ENCODE results near the gene STUB1. TPM values are rescaled to one million over a fixed set of nuclear protein-coding genes. Genes with fewer than 3 reads are reported as not detected.
A peak's percentile ranks its signal among the peaks of the same experiment; 100 is the strongest.

Gene STUB1
- total RNA-seq, 1 experiment from 2014 or later = 111 TPM

DNA sequence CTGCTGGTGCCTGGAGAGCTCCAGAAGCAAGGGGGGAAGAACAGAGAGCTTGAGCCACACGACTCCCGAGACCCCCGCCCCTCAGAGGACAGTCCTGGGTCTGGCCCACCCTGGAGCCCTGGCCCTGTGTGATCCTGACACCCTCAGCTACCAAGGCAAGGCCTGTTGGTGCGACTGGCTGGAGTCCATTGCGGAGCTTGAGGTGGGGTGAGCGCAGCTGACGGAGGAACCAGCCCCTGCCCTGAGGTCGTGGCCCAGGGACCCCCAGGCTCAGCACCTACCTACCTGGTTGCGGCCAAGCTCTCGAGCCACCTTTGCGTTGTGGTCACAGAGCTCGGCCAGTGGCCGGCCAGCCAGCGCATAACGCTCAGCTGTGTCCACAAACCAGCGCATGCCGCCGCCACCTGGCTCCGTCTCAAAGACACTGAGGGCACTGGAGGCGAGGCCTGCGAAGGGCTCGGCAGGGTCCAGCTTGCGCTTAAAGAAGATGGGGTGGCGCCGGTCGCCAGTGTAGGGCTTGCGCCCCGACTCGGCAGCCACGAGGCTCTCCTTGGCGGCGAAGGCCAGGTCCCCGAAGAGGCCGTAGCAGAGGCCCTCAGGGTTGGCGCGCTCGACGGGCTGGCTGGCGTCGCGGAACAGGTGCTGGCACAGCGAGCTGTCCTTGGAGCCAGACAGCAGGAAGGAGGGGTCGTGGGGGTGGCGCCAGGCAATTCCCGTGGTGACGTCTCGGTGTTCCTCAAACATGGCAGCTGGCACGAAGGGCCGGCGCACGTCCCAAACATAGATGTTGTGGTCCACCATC is 6.5 kb downstream of the STUB1 start:
- Histone ChIP-seq H3K4me2 (ENCODE audit: low read length) (0 out of 2 replicates have a peak overlapping the region, but pooled peaks have one; percentile 97), H3K27me3 (ENCODE audit: insufficient read depth, low read length) (no peaks in the 10 kb centered on the region), H3K9me2 (ENCODE audit: insufficient read depth) (no peaks in the 10 kb centered on the region), H2AFZ (ENCODE audit: low read depth, low read length, poor library complexity, severe bottlenecking) (no peak overlapping the region), H3K9ac (ENCODE audit: low read length) (no peak overlapping the region), H3K27ac (ENCODE audit: low read depth, low read length) (peak overlapping the region; percentile 0; the same call in 1 of the 2 replicates), H3K79me2 (ENCODE audit: insufficient read depth, low read length) (peaks cover 42% of the 10 kb centered on the region), H3K4me1 (ENCODE audit: control insufficient read depth in 1 of 2, insufficient read depth in 2 of 2, low read length in 2 of 2) (peaks cover 21 to 59% of the 10 kb centered on the region in 2 experiments), H4K20me1 (ENCODE audit: insufficient read depth) (no peaks in the 10 kb centered on the region), H3K4me3 (replicated peaks in 1 of 2; ENCODE audit: low read depth in 1 of 2, low read length in 2 of 2) (no peak overlapping the region), H3K9me3 (ENCODE audit: control insufficient read depth in 1 of 2, insufficient read depth in 1 of 2, low read depth in 1 of 2, low read length in 2 of 2) (no peaks in the 10 kb centered on the region), H3K36me3 (ENCODE audit: control insufficient read depth in 1 of 2, insufficient read depth in 2 of 2, low read length in 2 of 2) (peaks cover 0 to 26% of the 10 kb centered on the region in 2 experiments; a peak in 2 of 4 replicates)
- no TSS peak for BruUV-seq (replicated peaks)
- ChIA-PET RAD21 (ENCODE audit: low non-redundant PET in 1 of 2, low total read pairs in 2 of 2, uncharacterized antibody in 2 of 2, unreplicated experiment in 2 of 2) (no interaction called here), CTCF (interaction anchor here (0.9 to 1.4 kb wide), 2 partner anchors 9 to 417 kb away, joined by 3 to 6 read pairs; no protein-coding TSS in a partner anchor), POLR2A (no interaction called here)
- no peak for ATAC-seq
- no peak for TF ChIP-seq ZNF274 (IDR thresholded peaks at IDR 0.05; ENCODE audit: low read depth, low read length)
- intact Hi-C loops (cut with micrococcal nuclease) = no loop called here
- DNase-seq (ENCODE audit: low read depth, low spot score) = no peak

DNA sequence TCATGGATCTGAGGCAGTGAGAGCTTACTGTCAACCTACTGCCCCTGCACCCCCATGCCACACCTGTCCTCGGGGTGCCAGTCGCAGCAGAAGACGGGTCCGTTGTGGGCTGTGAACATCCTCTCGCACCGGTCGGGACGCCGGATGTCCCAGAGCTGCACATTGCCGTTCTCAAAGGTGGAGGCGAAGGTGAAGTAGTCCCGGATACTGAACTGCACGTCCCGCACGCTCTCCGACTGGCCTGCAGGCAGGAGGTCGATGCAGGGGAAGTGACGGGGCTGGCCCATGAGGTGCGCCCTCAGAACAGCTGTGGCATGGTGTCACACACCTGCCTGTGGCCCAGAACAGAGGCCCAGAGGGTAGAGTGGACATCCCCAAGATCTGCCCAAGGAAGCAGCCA is 7.3 kb downstream of the STUB1 start:
- TF ChIP-seq, protein P1, sequence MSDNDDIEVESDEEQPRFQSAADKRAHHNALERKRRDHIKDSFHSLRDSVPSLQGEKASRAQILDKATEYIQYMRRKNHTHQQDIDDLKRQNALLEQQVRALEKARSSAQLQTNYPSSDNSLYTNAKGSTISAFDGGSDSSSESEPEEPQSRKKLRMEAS (IDR thresholded peaks at IDR 0.05) = no peak
- H3K4me1 ChIP-seq (ENCODE audit: control insufficient read depth in 1 of 2, insufficient read depth in 2 of 2, low read length in 2 of 2) = peaks cover 16 to 50% of the 10 kb centered on the region in 2 experiments
- no peak overlapping the region for H3K27ac ChIP-seq (ENCODE audit: low read depth, low read length)
- CTCF ChIA-PET = no interaction called here
- ATAC-seq (no peak), DNase-seq (ENCODE audit: low read depth, low spot score) (no peak)
- H3K9ac ChIP-seq (ENCODE audit: low read length) = no peak overlapping the region
- no peak overlapping the region for H3K4me3 ChIP-seq (replicated peaks in 1 of 2; ENCODE audit: low read depth in 1 of 2, low read length in 2 of 2)
- peaks cover 34% of the 10 kb centered on the region for H3K79me2 ChIP-seq (ENCODE audit: insufficient read depth, low read length)
- POLR2A ChIA-PET = no interaction called here
- H3K36me3 ChIP-seq (ENCODE audit: control insufficient read depth in 1 of 2, insufficient read depth in 2 of 2, low read length in 2 of 2) = peaks cover 0 to 17% of the 10 kb centered on the region in 2 experiments; a peak in 2 of 4 replicates
- no TSS peak for BruUV-seq (replicated peaks)
- H3K9me3 ChIP-seq (ENCODE audit: control insufficient read depth in 1 of 2, insufficient read depth in 1 of 2, low read depth in 1 of 2, low read length in 2 of 2) = no peaks in the 10 kb centered on the region
- RAD21 ChIA-PET (ENCODE audit: low non-redundant PET in 1 of 2, low total read pairs in 2 of 2, uncharacterized antibody in 2 of 2, unreplicated experiment in 2 of 2) = no interaction called here
- no peaks in the 10 kb centered on the region for H4K20me1 ChIP-seq (ENCODE audit: insufficient read depth)
- H3K9me2 ChIP-seq (ENCODE audit: insufficient read depth) = no peaks in the 10 kb centered on the region
- H3K4me2 ChIP-seq (ENCODE audit: low read length) = no peak overlapping the region
- intact Hi-C loops (cut with micrococcal nuclease) = no loop called here
- no peaks in the 10 kb centered on the region for H3K27me3 ChIP-seq (ENCODE audit: insufficient read depth, low read length)
- no peak overlapping the region for H2AFZ ChIP-seq (ENCODE audit: low read depth, low read length, poor library complexity, severe bottlenecking)
